Activated T-cell treated with anti-CD3 and anti-CD28 coated beads, Interleukin-2, amount 50 U/mL, for 24 hours (primary cell): Measurements from ENCODE around the gene BBS2.

Source experiments
- DNase-seq: peaks from one replicate; pipeline ENCODE4 v3.0.0-alpha.2; 2020
- H3K27ac Mint-ChIP-seq: 2 replicates; pipeline ENCODE4 v1.8.0; 2020; ENCODE audit warnings: mild to moderate bottlenecking, mixed read lengths
- H3K27me3 Mint-ChIP-seq: 2 replicates; pipeline ENCODE4 v1.8.0; 2020; ENCODE audit warnings: mixed read lengths
- H3K36me3 Mint-ChIP-seq: 2 replicates; pipeline ENCODE4 v1.8.0; 2020; ENCODE audit warnings: low read depth, mixed read lengths
- H3K4me1 Mint-ChIP-seq: 2 replicates; pipeline ENCODE4 v1.8.0; 2020; ENCODE audit warnings: low read depth, mixed read lengths
- H3K4me3 Mint-ChIP-seq: 2 replicates; pipeline ENCODE4 v1.8.0; 2020; ENCODE audit warnings: mild to moderate bottlenecking, moderate library complexity, mixed read lengths
- H3K9me3 Mint-ChIP-seq: 2 replicates; pipeline ENCODE4 v1.8.0; 2020; ENCODE audit warnings: mixed read lengths

The BBS2 gene

GRCh38 chr16:56542039-56542438, 22.2 kb upstream of the BBS2 start:
- Mint-ChIP-seq H3K27me3 (peaks cover 9% of the 10 kb centered on the region), H3K9me3 (no peaks in the 10 kb centered on the region), H3K36me3 (no peaks in the 10 kb centered on the region), H3K27ac (no peak overlapping the region), H3K4me1 (peaks cover under 1% of the 10 kb centered on the region), H3K4me3 (no peak overlapping the region)
- DNase-seq, result no peak

- Mint-ChIP-seq H3K27me3 (peaks cover 18% of the 10 kb centered on the region), H3K27ac (no peak overlapping the region)
Observed at GRCh38 chr16:56539656-56540055, 19.8 kb upstream of the BBS2 start.

GRCh38 chr16:56538331-56538730, 18.5 kb upstream of the BBS2 start:
- no peaks in the 10 kb centered on the region for H3K4me1 Mint-ChIP-seq
- DNase-seq, result no peak
- no peaks in the 10 kb centered on the region for H3K9me3 Mint-ChIP-seq
- peaks cover 22% of the 10 kb centered on the region for H3K27me3 Mint-ChIP-seq
- H3K36me3 Mint-ChIP-seq, result no peaks in the 10 kb centered on the region
- no peak overlapping the region for H3K4me3 Mint-ChIP-seq
- H3K27ac Mint-ChIP-seq, result no peak overlapping the region

More at GRCh38 chr16:56539656-56540055, 19.8 kb upstream of the BBS2 start:
- H3K36me3 Mint-ChIP-seq, result no peaks in the 10 kb centered on the region
- H3K9me3 Mint-ChIP-seq, result no peaks in the 10 kb centered on the region
- DNase-seq, result no peak
- H3K4me3 Mint-ChIP-seq, result no peak overlapping the region
- no peaks in the 10 kb centered on the region for H3K4me1 Mint-ChIP-seq

- no peaks in the 10 kb centered on the region for H3K36me3 Mint-ChIP-seq
- H3K27me3 Mint-ChIP-seq, result peaks cover 18% of the 10 kb centered on the region
- no peaks in the 10 kb centered on the region for H3K4me1 Mint-ChIP-seq
- H3K4me3 Mint-ChIP-seq, result no peak overlapping the region
- H3K27ac Mint-ChIP-seq, result no peak overlapping the region
- no peaks in the 10 kb centered on the region for H3K9me3 Mint-ChIP-seq
- no peak for DNase-seq
Observed at GRCh38 chr16:56534847-56535383, 15.1 kb upstream of the BBS2 start.

GRCh38 chr16:56532714-56533113, 12.9 kb upstream of the BBS2 start:
- Mint-ChIP-seq H3K27me3 (peaks cover 14% of the 10 kb centered on the region), H3K27ac (no peak overlapping the region)
- DNase-seq, result no peak

GRCh38 chr16:56530872-56531271, 11.0 kb upstream of the BBS2 start:
- no peak for DNase-seq
- Mint-ChIP-seq H3K4me3 (no peak overlapping the region), H3K36me3 (no peaks in the 10 kb centered on the region), H3K27ac (no peak overlapping the region), H3K9me3 (no peaks in the 10 kb centered on the region), H3K4me1 (no peaks in the 10 kb centered on the region), H3K27me3 (peaks cover 9% of the 10 kb centered on the region)

More at GRCh38 chr16:56532714-56533113, 12.9 kb upstream of the BBS2 start:
- no peaks in the 10 kb centered on the region for H3K36me3 Mint-ChIP-seq
- no peaks in the 10 kb centered on the region for H3K9me3 Mint-ChIP-seq
- no peaks in the 10 kb centered on the region for H3K4me1 Mint-ChIP-seq
- H3K4me3 Mint-ChIP-seq, result no peak overlapping the region

GRCh38 chr16:56525236-56525635, 5.4 kb upstream of the BBS2 start:
- Mint-ChIP-seq H3K27ac (no peak overlapping the region), H3K4me3 (no peak overlapping the region), H3K27me3 (no peaks in the 10 kb centered on the region), H3K36me3 (no peaks in the 10 kb centered on the region), H3K4me1 (peaks cover 6% of the 10 kb centered on the region), H3K9me3 (no peaks in the 10 kb centered on the region)
- DNase-seq, result no peak

- Mint-ChIP-seq H3K36me3 (peaks cover 3% of the 10 kb centered on the region), H3K4me1 (peaks cover 44% of the 10 kb centered on the region), H3K9me3 (no peaks in the 10 kb centered on the region), H3K4me3 (peak overlapping the region; percentile 87), H3K27ac (peak overlapping the region; percentile 85), H3K27me3 (no peaks in the 10 kb centered on the region)
- DNase-seq, result no peak
Observed at GRCh38 chr16:56520251-56520577, 390 bp upstream of the BBS2 start.

GRCh38 chr16:56518425-56518824, 1.4 kb downstream of the BBS2 start:
- H3K36me3 Mint-ChIP-seq, result peaks cover 3% of the 10 kb centered on the region
- no peak for DNase-seq
- H3K4me3 Mint-ChIP-seq, result peak overlapping the region; percentile 87
- H3K9me3 Mint-ChIP-seq, result no peaks in the 10 kb centered on the region
- no peaks in the 10 kb centered on the region for H3K27me3 Mint-ChIP-seq
- H3K27ac Mint-ChIP-seq, result no peak overlapping the region
- peaks cover 60% of the 10 kb centered on the region for H3K4me1 Mint-ChIP-seq

GRCh38 chr16:56517206-56517605, 2.6 kb downstream of the BBS2 start:
- Mint-ChIP-seq H3K27me3 (no peaks in the 10 kb centered on the region), H3K4me1 (peaks cover 62% of the 10 kb centered on the region), H3K27ac (no peak overlapping the region), H3K4me3 (no peak overlapping the region), H3K36me3 (peaks cover 10% of the 10 kb centered on the region), H3K9me3 (no peaks in the 10 kb centered on the region)
- DNase-seq, result no peak

GRCh38 chr16:56515665-56516064, 4.2 kb downstream of the BBS2 start:
- H3K4me1 Mint-ChIP-seq, result peaks cover 62% of the 10 kb centered on the region
- DNase-seq, result no peak
- H3K4me3 Mint-ChIP-seq, result no peak overlapping the region
- no peak overlapping the region for H3K27ac Mint-ChIP-seq
- H3K36me3 Mint-ChIP-seq, result peaks cover 23% of the 10 kb centered on the region
- H3K27me3 Mint-ChIP-seq, result no peaks in the 10 kb centered on the region
- no peaks in the 10 kb centered on the region for H3K9me3 Mint-ChIP-seq

GRCh38 chr16:56514845-56515244, 5.0 kb downstream of the BBS2 start:
- H3K27me3 Mint-ChIP-seq, result no peaks in the 10 kb centered on the region
- H3K4me1 Mint-ChIP-seq, result peaks cover 55% of the 10 kb centered on the region
- no peak for DNase-seq
- H3K4me3 Mint-ChIP-seq, result no peak overlapping the region
- no peaks in the 10 kb centered on the region for H3K9me3 Mint-ChIP-seq
- no peak overlapping the region for H3K27ac Mint-ChIP-seq
- H3K36me3 Mint-ChIP-seq, result peaks cover 30% of the 10 kb centered on the region

GRCh38 chr16:56513972-56514371, 5.9 kb downstream of the BBS2 start:
- no peak overlapping the region for H3K27ac Mint-ChIP-seq
- no peaks in the 10 kb centered on the region for H3K9me3 Mint-ChIP-seq
- no peak overlapping the region for H3K4me3 Mint-ChIP-seq
- DNase-seq, result peak; percentile 36
- peaks cover 54% of the 10 kb centered on the region for H3K4me1 Mint-ChIP-seq
- H3K36me3 Mint-ChIP-seq, result peaks cover 35% of the 10 kb centered on the region
- no peaks in the 10 kb centered on the region for H3K27me3 Mint-ChIP-seq

GRCh38 chr16:56513091-56513490, 6.7 kb downstream of the BBS2 start:
- no peak overlapping the region for H3K27ac Mint-ChIP-seq
- H3K36me3 Mint-ChIP-seq, result peaks cover 44% of the 10 kb centered on the region
- H3K4me3 Mint-ChIP-seq, result no peak overlapping the region
- no peaks in the 10 kb centered on the region for H3K27me3 Mint-ChIP-seq
- H3K4me1 Mint-ChIP-seq, result peaks cover 45% of the 10 kb centered on the region
- no peaks in the 10 kb centered on the region for H3K9me3 Mint-ChIP-seq
- no peak for DNase-seq

GRCh38 chr16:56512025-56512424, 7.8 kb downstream of the BBS2 start:
- no peaks in the 10 kb centered on the region for H3K9me3 Mint-ChIP-seq
- no peak overlapping the region for H3K27ac Mint-ChIP-seq
- H3K27me3 Mint-ChIP-seq, result no peaks in the 10 kb centered on the region
- peaks cover 53% of the 10 kb centered on the region for H3K36me3 Mint-ChIP-seq
- H3K4me1 Mint-ChIP-seq, result peaks cover 35% of the 10 kb centered on the region
- no peak overlapping the region for H3K4me3 Mint-ChIP-seq
- no peak for DNase-seq

- no peaks in the 10 kb centered on the region for H3K9me3 Mint-ChIP-seq
- H3K27me3 Mint-ChIP-seq, result no peaks in the 10 kb centered on the region
- H3K36me3 Mint-ChIP-seq, result peaks cover 67% of the 10 kb centered on the region
- H3K4me1 Mint-ChIP-seq, result peaks cover 23% of the 10 kb centered on the region
- peak overlapping the region; percentile 16 for H3K27ac Mint-ChIP-seq
- no peak for DNase-seq
- H3K4me3 Mint-ChIP-seq, result no peak overlapping the region
Observed at GRCh38 chr16:56510544-56510943, 9.3 kb downstream of the BBS2 start.
